Activated naive CD4-positive, alpha-beta T cell treated with anti-CD3 and anti-CD28 coated beads for 36 hours (primary cell): ENCODE measurements around the gene S1PR3. TPM values are rescaled to one million over a fixed set of nuclear protein-coding genes. Genes with fewer than 3 reads are reported as not detected.

ENCODE experiments used
- CTCF ChIA-PET: fragments of 350-600 bp; sonication (Branson Sonifier 250); formaldehyde crosslinking; loops from one replicate; lab custom pipeline; 2021; ENCODE audit warnings: antibody characterized with exemption; lab: Charles Lee
- DNase-seq: peaks from one replicate; pipeline ENCODE4 v3.0.0-alpha.2; 2020
- H3K27ac Mint-ChIP-seq: one replicate; pipeline ENCODE4 v1.8.0; 2021; ENCODE audit warnings: mild to moderate bottlenecking, mixed read lengths
- H3K27me3 Mint-ChIP-seq: one replicate; pipeline ENCODE4 v1.8.0; 2021; ENCODE audit warnings: low read depth, mixed read lengths
- H3K36me3 Mint-ChIP-seq: one replicate; pipeline ENCODE4 v1.8.0; 2021; ENCODE audit warnings: low read depth, mixed read lengths
- H3K4me1 Mint-ChIP-seq: one replicate; pipeline ENCODE4 v1.8.0; 2021; ENCODE audit warnings: low read depth, mixed read lengths
- H3K4me3 Mint-ChIP-seq: one replicate; pipeline ENCODE4 v1.8.0; 2021; ENCODE audit warnings: mild to moderate bottlenecking, moderate library complexity, mixed read lengths
- H3K9me3 Mint-ChIP-seq: one replicate; pipeline ENCODE4 v1.8.0; 2021; ENCODE audit warnings: mixed read lengths
- intact Hi-C: fragments of 100-400 bp; cut with micrococcal nuclease; formaldehyde crosslinking; loops from one replicate; pipeline ENCODE4 v1.15.1; 2023
- total RNA-seq, 2 experiments: library from RNA; stranded (reverse); gene quantifications; one replicate each; pipeline ENCODE4 v1.2.3, GENCODE V29; 2021

The S1PR3 gene
- total RNA-seq, 2 experiments from 2014 or later, result 0.91 to 1.4 TPM

- DNase-seq, result no peak
- Mint-ChIP-seq H3K36me3 (no peaks in the 10 kb centered on the region), H3K27me3 (peaks cover 4% of the 10 kb centered on the region), H3K27ac (no peak overlapping the region), H3K4me3 (no peak overlapping the region), H3K4me1 (no peaks in the 10 kb centered on the region), H3K9me3 (no peaks in the 10 kb centered on the region)
- intact Hi-C loops, result loop anchor here (2.0 to 10.0 kb wide), 2 partner anchors 415 to 1053 kb away; a partner anchor contains a TSS
- CTCF ChIA-PET, result interaction anchor here (0.6 kb wide), 1 partner anchor 350 kb away, joined by 3 read pairs; no protein-coding TSS in a partner anchor
These were observed 16.9 kb downstream of the S1PR3 start for GRCh38 chr9:89008055-89008743.

DNA sequence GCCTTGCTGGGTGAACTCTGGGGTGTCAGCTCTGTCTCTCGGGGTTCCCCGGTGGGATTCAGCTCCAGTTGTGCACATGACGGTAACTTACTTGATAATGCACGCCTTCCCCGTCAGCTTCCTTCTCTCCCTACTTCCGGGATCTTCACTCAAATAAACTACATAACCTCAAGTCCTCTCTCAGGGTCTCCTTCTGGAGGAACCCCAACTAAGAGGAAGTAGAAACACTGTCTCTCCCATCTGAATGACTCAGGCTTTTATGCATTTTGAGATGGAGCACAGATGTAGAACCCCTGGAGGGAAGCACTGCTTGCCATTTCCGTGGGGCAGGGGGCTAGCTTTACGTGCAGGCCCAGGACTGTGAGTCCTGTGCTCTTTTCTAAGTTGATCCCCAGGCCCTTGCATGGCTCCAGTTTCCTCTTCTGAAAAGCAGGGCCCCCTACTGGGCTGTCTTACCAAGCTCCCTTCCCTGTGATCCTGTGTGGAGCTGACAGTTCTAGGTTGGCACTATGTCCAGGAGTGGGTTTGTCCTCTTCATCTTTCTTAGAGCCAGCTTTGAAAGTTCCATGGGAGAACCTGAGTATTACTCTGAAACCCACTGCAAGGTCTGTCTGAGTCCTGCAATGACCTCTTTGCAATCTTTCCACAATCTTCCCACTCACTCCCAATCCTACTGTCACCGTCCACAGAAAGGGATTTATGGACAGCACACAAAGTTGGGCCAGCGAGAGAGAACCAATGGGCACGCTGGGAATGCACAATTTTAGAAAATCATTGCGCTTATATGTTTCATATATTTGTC, 17.7 kb downstream of the S1PR3 start:
- Mint-ChIP-seq H3K36me3 (no peaks in the 10 kb centered on the region), H3K4me1 (no peaks in the 10 kb centered on the region), H3K9me3 (no peaks in the 10 kb centered on the region), H3K27me3 (peaks cover 4% of the 10 kb centered on the region), H3K27ac (no peak overlapping the region), H3K4me3 (no peak overlapping the region)
- DNase-seq, result no peak
- intact Hi-C loops, result loop anchor here (2.0 to 10.0 kb wide), 2 partner anchors 416 to 1054 kb away; a partner anchor contains a TSS
- CTCF ChIA-PET, result no interaction called here

DNA sequence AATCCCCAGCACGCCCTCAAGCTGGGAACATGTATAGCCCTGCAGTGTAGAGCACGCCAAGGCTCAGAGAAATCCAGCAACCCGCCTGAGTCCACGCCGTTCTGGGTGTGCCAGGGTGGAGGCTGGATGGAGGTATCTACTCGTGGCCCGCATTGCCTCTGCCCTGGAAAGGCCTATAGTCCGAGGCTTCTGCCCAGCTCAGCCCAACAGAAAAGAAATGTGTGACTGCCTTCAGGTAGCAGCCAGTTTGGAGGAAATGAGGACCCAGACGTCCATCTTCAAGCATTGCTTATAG, 18.2 kb downstream of the S1PR3 start:
- Mint-ChIP-seq H3K36me3 (no peaks in the 10 kb centered on the region), H3K9me3 (no peaks in the 10 kb centered on the region), H3K27me3 (peaks cover 3% of the 10 kb centered on the region), H3K4me1 (no peaks in the 10 kb centered on the region), H3K4me3 (no peak overlapping the region), H3K27ac (no peak overlapping the region)
- CTCF ChIA-PET, result no interaction called here
- intact Hi-C loops, result loop anchor here (2.0 to 10.0 kb wide), 2 partner anchors 417 to 1055 kb away; a partner anchor contains a TSS
- DNase-seq, result no peak

GRCh38 chr9:89010056-89010455, 18.8 kb downstream of the S1PR3 start:
- CTCF ChIA-PET, result no interaction called here
- Mint-ChIP-seq H3K36me3 (no peaks in the 10 kb centered on the region), H3K27ac (no peak overlapping the region), H3K4me3 (no peak overlapping the region), H3K27me3 (peaks cover 2% of the 10 kb centered on the region), H3K4me1 (no peaks in the 10 kb centered on the region), H3K9me3 (no peaks in the 10 kb centered on the region)
- no peak for DNase-seq
- intact Hi-C loops, result no loop called here

- H3K4me1 Mint-ChIP-seq, result no peaks in the 10 kb centered on the region
- H3K27me3 Mint-ChIP-seq, result peaks cover 3% of the 10 kb centered on the region
- DNase-seq, result no peak
- H3K9me3 Mint-ChIP-seq, result no peaks in the 10 kb centered on the region
- no peaks in the 10 kb centered on the region for H3K36me3 Mint-ChIP-seq
- no peak overlapping the region for H3K27ac Mint-ChIP-seq
- CTCF ChIA-PET, result no interaction called here
- no peak overlapping the region for H3K4me3 Mint-ChIP-seq
- intact Hi-C loops, result no loop called here
These were observed 19.4 kb downstream of the S1PR3 start for GRCh38 chr9:89010526-89011111.

DNA sequence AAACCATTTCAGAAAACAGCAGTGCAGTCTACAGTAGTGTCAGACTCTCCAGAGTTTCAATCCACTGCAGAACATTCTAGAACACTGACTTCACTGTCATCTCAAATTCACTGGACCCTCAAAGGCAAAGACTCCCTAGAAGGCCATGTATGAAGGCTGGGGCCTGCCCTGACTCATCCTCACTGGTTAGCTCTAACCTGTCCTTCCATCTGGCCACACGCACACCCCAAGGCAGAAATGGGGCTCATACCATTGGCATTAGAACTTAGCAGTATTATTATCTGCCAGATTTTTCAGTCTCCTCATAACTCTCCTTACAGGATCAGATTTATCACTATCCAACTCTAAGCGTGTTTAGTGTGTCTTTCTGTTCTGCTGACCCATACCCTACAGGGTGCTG, 20.4 kb downstream of the S1PR3 start:
- Mint-ChIP-seq H3K4me3 (no peak overlapping the region), H3K27ac (no peak overlapping the region), H3K27me3 (peaks cover 3% of the 10 kb centered on the region), H3K9me3 (no peaks in the 10 kb centered on the region), H3K4me1 (no peaks in the 10 kb centered on the region), H3K36me3 (no peaks in the 10 kb centered on the region)
- intact Hi-C loops, result no loop called here
- CTCF ChIA-PET, result no interaction called here
- DNase-seq, result no peak

GRCh38 chr9:89012294-89013042, 21.2 kb downstream of the S1PR3 start:
- no peaks in the 10 kb centered on the region for H3K4me1 Mint-ChIP-seq
- peaks cover 1% of the 10 kb centered on the region for H3K9me3 Mint-ChIP-seq
- peaks cover 3% of the 10 kb centered on the region for H3K27me3 Mint-ChIP-seq
- CTCF ChIA-PET, result no interaction called here
- H3K36me3 Mint-ChIP-seq, result no peaks in the 10 kb centered on the region
- no peak overlapping the region for H3K4me3 Mint-ChIP-seq
- no peak overlapping the region for H3K27ac Mint-ChIP-seq
- intact Hi-C loops, result no loop called here
- DNase-seq, result no peak

DNA sequence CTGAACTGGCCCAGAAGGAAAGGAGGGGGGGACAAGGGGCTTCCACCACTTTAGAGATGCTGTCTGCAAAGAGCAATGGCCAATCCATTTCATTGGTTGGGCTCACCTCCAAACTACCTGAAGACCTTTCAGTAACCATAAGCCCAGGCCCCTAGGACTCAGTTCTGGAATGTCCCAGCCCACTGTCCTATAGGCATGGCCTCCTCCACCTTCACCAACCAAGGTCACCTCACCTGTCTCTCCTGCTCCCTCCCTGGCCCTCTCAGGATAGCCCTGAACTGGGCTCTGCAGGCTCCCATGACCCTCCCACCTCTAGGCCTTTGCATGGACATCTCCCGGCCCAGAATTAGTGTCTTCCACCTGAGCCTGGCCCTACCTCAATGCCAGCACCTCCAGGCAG, 22.4 kb downstream of the S1PR3 start:
- intact Hi-C loops, result no loop called here
- CTCF ChIA-PET, result no interaction called here
- no peaks in the 10 kb centered on the region for H3K4me1 Mint-ChIP-seq
- no peaks in the 10 kb centered on the region for H3K36me3 Mint-ChIP-seq
- peaks cover 1% of the 10 kb centered on the region for H3K9me3 Mint-ChIP-seq
- peaks cover 10% of the 10 kb centered on the region for H3K27me3 Mint-ChIP-seq
- DNase-seq, result no peak
- no peak overlapping the region for H3K27ac Mint-ChIP-seq
- H3K4me3 Mint-ChIP-seq, result no peak overlapping the region

GRCh38 chr9:89014153-89014552, 22.9 kb downstream of the S1PR3 start:
- Mint-ChIP-seq H3K4me1 (no peaks in the 10 kb centered on the region), H3K27me3 (peaks cover 10% of the 10 kb centered on the region), H3K9me3 (peaks cover 1% of the 10 kb centered on the region), H3K27ac (no peak overlapping the region), H3K36me3 (no peaks in the 10 kb centered on the region), H3K4me3 (no peak overlapping the region)
- DNase-seq, result no peak
- intact Hi-C loops, result no loop called here
- CTCF ChIA-PET, result no interaction called here

GRCh38 chr9:89015336-89015735, 24.1 kb downstream of the S1PR3 start:
- H3K9me3 Mint-ChIP-seq, result peaks cover 1% of the 10 kb centered on the region
- no peak for DNase-seq
- no peaks in the 10 kb centered on the region for H3K4me1 Mint-ChIP-seq
- no peak overlapping the region for H3K4me3 Mint-ChIP-seq
- no peaks in the 10 kb centered on the region for H3K36me3 Mint-ChIP-seq
- intact Hi-C loops, result no loop called here
- CTCF ChIA-PET, result no interaction called here
- H3K27me3 Mint-ChIP-seq, result peaks cover 10% of the 10 kb centered on the region
- H3K27ac Mint-ChIP-seq, result no peak overlapping the region

- Mint-ChIP-seq H3K4me1 (no peaks in the 10 kb centered on the region), H3K27me3 (peaks cover 11% of the 10 kb centered on the region), H3K9me3 (peaks cover 1% of the 10 kb centered on the region), H3K27ac (no peak overlapping the region), H3K4me3 (no peak overlapping the region), H3K36me3 (no peaks in the 10 kb centered on the region)
- no peak for DNase-seq
- CTCF ChIA-PET, result no interaction called here
- intact Hi-C loops, result no loop called here
These were observed 29.5 kb downstream of the S1PR3 start for GRCh38 chr9:89020754-89021153.

DNA sequence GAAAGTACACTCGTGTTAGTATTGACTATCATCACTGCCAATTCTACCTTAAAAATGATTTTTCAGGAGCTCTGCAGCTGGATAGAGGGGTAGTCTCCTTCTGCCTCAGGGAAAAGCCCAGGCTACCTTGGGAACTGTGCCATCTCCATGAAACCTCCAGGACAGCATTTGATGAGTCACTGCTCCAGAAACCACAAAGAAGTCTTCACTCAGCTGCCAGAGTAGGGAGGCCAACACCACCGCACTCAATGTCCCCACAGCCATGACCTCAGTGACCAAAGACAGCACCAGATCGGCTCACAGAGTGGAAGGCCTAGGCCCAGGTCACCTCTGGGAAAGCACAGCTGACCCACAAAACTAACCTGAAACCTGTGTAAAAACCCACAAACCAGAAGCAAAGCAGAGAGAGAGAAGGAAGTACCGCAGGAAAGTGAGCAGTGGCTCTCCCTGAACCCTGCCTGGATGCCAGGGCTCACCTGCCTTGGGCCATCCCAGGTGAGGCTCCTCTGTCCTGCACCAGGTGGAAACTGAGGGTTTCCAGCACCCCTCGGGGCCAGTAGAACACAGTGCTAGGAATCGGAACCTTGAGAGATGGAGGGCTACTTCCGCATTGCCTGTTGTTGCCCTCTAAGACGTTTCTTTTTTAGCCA, 30.0 kb downstream of the S1PR3 start:
- DNase-seq, result no peak
- Mint-ChIP-seq H3K9me3 (peaks cover 1% of the 10 kb centered on the region), H3K27ac (no peak overlapping the region), H3K4me1 (no peaks in the 10 kb centered on the region), H3K27me3 (peaks cover 11% of the 10 kb centered on the region), H3K36me3 (no peaks in the 10 kb centered on the region), H3K4me3 (no peak overlapping the region)
- intact Hi-C loops, result no loop called here
- CTCF ChIA-PET, result no interaction called here
